Panc1 (cell line): ENCODE data around the gene LDB3. TPM values are rescaled to one million over a fixed set of nuclear protein-coding genes. Genes with fewer than 3 reads are reported as not detected.

Experiments
- ATAC-seq: fragments of 200-7000 bp; cut with Tn5 transposase; 2 replicates; pipeline ENCODE4 v1.9.1; 2020; ENCODE audit warnings: mild to moderate bottlenecking, moderate library complexity
- BruUV-seq: library from RNA; stranded (reverse); fragments of 400-500 nt; replicated peaks from 2 replicates; lab custom pipeline; 2021; lab: Mats Ljungman, UMichigan
- CTCF ChIA-PET: fragments of 300-600 bp; sonication (Branson Sonifier 250); formaldehyde crosslinking; loops from one replicate; lab custom pipeline; 2022; ENCODE audit warnings: antibody characterized with exemption; lab: Charles Lee
- POLR2A ChIA-PET: fragments of 300-600 bp; sonication (Branson Sonifier 250); formaldehyde crosslinking; loops from one replicate; lab custom pipeline; 2022; ENCODE audit warnings: antibody characterized with exemption; lab: Charles Lee
- DNase-seq: peaks from one replicate; pipeline ENCODE4 v3.0.0-alpha.2; 2010; ENCODE audit warnings: low read depth, low spot score
- H3K27ac ChIP-seq: 2 replicates; pipeline ENCODE4 v1.5.1; 2011; ENCODE audit warnings: mild to moderate bottlenecking, low read length, inconsistent platforms
- H3K27me3 ChIP-seq: fragments of 200-500 bp; sonication (Bioruptor generic); 2 replicates; pipeline ENCODE4 v1.6.0; 2014; ENCODE audit warnings: low read length, inconsistent platforms; ENCODE audit not compliant: control insufficient read depth, insufficient read depth
- H3K36me3 ChIP-seq: fragments of 200-500 bp; sonication (Bioruptor generic); 2 replicates; pipeline ENCODE4 v1.5.1; 2014; ENCODE audit warnings: inconsistent platforms, mild to moderate bottlenecking, low read length, moderate library complexity; ENCODE audit not compliant: control insufficient read depth, insufficient read depth
- H3K4me1 ChIP-seq: 2 replicates; pipeline ENCODE4 v1.5.1; 2011; ENCODE audit warnings: inconsistent platforms, mild to moderate bottlenecking, low read length, moderate library complexity; ENCODE audit not compliant: control insufficient read depth, insufficient read depth
- H3K4me3 ChIP-seq, 2 experiments: 2 replicates each; pipeline ENCODE4 v1.5.1; 2011 to 2012; ENCODE audit warnings: low read depth in 2 of 2, low read length in 2 of 2, mild to moderate bottlenecking in 2 of 2, inconsistent platforms in 1 of 2, moderate library complexity in 1 of 2
- H3K9me3 ChIP-seq: fragments of 200-500 bp; sonication (Bioruptor generic); 2 replicates; pipeline ENCODE4 v1.5.1; 2014; ENCODE audit warnings: low read depth, mild to moderate bottlenecking, inconsistent platforms, low read length, moderate library complexity; ENCODE audit not compliant: control insufficient read depth, insufficient read depth
- POLR2AphosphoS5 ChIP-seq: IDR thresholded peaks from 2 replicates; pipeline ENCODE4 v1.6.1; 2012; ENCODE audit warnings: mild to moderate bottlenecking, low read depth, low read length, moderate library complexity
- SIN3A ChIP-seq: IDR thresholded peaks from 2 replicates; pipeline ENCODE4 v1.6.1; 2012; ENCODE audit warnings: low read depth, mild to moderate bottlenecking, low read length, moderate library complexity, borderline replicate concordance; ENCODE audit not compliant: insufficient read depth
- TCF7L2 ChIP-seq: IDR thresholded peaks from 2 replicates; pipeline ENCODE4 v1.6.1; 2011; ENCODE audit warnings: mild to moderate bottlenecking, low read depth, low read length, inconsistent platforms
- in situ Hi-C: cut with HindIII; loops from 2 replicates; pipeline ENCODE4 v1.10.0; 2016; ENCODE audit warnings: low sequenced_read_pairs, low pct_unique_long_range_greater_than_20kb
- intact Hi-C: fragments of 100-400 bp; cut with micrococcal nuclease; formaldehyde crosslinking; loops from one replicate; pipeline ENCODE4 v1.10.0; 2022; ENCODE audit not compliant: unreplicated experiment
- total RNA-seq: library from RNA; stranded (reverse); gene quantifications from one replicate; pipeline ENCODE4 v1.2.1, GENCODE V29; 2021; ENCODE audit not compliant: unreplicated experiment
- TF ChIP-seq, protein P1 (sequence below): fragments of 450-650 bp; IDR thresholded peaks from 2 replicates; pipeline ENCODE4 v1.5.1; 2017; ENCODE audit warnings: mild to moderate bottlenecking
- TF ChIP-seq, protein P2 (sequence below), 2 experiments: IDR thresholded peaks; 2 replicates each; pipeline ENCODE4 v1.6.1; 2011 to 2012; ENCODE audit warnings: low read depth in 2 of 2, control low read depth in 1 of 2, low read length in 1 of 2, mild to moderate bottlenecking in 1 of 2, moderate library complexity in 1 of 2; ENCODE audit not compliant: insufficient read depth in 1 of 2

Gene LDB3
- total RNA-seq, 1 experiment from 2014 or later: 0.15 TPM

DNA sequence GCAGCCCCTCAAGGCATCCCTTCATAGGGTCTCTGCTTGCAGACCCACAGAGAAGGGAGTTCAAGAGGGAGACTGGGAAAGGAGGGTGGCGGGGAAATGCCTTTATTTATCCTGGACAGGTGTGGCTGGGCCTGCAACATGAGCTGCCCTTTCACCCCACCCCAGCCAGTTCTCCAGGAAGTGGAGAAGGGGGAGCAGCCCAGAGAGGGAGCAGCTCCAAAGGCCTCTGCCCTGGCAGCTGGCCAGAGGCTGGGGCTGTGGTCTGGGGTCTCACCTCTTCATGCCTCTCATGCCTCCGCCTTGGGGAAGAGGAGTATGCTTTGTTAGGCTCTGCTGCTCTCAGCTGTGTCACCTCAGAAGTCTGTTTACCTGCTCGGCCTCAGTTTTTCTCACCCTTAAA lies 3.1 kb downstream of the LDB3 start:
- POLR2A ChIA-PET: interaction anchor here (1.0 kb wide), 1 partner anchor 13 kb away, joined by 3 read pairs; no protein-coding TSS in a partner anchor
- Histone ChIP-seq H3K27me3 (no peaks in the 10 kb centered on the region), H3K4me1 (peaks cover 4% of the 10 kb centered on the region), H3K4me3 (no peak overlapping the region), H3K36me3 (no peaks in the 10 kb centered on the region), H3K27ac (no peak overlapping the region), H3K9me3 (no peaks in the 10 kb centered on the region)
- no peak for DNase-seq
- BruUV-seq: no TSS peak
- TF ChIP-seq, protein P1, sequence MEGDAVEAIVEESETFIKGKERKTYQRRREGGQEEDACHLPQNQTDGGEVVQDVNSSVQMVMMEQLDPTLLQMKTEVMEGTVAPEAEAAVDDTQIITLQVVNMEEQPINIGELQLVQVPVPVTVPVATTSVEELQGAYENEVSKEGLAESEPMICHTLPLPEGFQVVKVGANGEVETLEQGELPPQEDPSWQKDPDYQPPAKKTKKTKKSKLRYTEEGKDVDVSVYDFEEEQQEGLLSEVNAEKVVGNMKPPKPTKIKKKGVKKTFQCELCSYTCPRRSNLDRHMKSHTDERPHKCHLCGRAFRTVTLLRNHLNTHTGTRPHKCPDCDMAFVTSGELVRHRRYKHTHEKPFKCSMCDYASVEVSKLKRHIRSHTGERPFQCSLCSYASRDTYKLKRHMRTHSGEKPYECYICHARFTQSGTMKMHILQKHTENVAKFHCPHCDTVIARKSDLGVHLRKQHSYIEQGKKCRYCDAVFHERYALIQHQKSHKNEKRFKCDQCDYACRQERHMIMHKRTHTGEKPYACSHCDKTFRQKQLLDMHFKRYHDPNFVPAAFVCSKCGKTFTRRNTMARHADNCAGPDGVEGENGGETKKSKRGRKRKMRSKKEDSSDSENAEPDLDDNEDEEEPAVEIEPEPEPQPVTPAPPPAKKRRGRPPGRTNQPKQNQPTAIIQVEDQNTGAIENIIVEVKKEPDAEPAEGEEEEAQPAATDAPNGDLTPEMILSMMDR: no peak
- TF ChIP-seq TCF7L2 (no peak), SIN3A (no peak), POLR2AphosphoS5 (no peak)
- TF ChIP-seq, protein P2, sequence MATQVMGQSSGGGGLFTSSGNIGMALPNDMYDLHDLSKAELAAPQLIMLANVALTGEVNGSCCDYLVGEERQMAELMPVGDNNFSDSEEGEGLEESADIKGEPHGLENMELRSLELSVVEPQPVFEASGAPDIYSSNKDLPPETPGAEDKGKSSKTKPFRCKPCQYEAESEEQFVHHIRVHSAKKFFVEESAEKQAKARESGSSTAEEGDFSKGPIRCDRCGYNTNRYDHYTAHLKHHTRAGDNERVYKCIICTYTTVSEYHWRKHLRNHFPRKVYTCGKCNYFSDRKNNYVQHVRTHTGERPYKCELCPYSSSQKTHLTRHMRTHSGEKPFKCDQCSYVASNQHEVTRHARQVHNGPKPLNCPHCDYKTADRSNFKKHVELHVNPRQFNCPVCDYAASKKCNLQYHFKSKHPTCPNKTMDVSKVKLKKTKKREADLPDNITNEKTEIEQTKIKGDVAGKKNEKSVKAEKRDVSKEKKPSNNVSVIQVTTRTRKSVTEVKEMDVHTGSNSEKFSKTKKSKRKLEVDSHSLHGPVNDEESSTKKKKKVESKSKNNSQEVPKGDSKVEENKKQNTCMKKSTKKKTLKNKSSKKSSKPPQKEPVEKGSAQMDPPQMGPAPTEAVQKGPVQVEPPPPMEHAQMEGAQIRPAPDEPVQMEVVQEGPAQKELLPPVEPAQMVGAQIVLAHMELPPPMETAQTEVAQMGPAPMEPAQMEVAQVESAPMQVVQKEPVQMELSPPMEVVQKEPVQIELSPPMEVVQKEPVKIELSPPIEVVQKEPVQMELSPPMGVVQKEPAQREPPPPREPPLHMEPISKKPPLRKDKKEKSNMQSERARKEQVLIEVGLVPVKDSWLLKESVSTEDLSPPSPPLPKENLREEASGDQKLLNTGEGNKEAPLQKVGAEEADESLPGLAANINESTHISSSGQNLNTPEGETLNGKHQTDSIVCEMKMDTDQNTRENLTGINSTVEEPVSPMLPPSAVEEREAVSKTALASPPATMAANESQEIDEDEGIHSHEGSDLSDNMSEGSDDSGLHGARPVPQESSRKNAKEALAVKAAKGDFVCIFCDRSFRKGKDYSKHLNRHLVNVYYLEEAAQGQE (IDR thresholded peaks at IDR 0.05; ENCODE audit: insufficient read depth in 1 of 2, low read depth in 2 of 2, low read length in 1 of 2): no peak
- intact Hi-C loops: no loop called here
- no peak for ATAC-seq
- CTCF ChIA-PET: no interaction called here
- in situ Hi-C loops: no loop called here

DNA sequence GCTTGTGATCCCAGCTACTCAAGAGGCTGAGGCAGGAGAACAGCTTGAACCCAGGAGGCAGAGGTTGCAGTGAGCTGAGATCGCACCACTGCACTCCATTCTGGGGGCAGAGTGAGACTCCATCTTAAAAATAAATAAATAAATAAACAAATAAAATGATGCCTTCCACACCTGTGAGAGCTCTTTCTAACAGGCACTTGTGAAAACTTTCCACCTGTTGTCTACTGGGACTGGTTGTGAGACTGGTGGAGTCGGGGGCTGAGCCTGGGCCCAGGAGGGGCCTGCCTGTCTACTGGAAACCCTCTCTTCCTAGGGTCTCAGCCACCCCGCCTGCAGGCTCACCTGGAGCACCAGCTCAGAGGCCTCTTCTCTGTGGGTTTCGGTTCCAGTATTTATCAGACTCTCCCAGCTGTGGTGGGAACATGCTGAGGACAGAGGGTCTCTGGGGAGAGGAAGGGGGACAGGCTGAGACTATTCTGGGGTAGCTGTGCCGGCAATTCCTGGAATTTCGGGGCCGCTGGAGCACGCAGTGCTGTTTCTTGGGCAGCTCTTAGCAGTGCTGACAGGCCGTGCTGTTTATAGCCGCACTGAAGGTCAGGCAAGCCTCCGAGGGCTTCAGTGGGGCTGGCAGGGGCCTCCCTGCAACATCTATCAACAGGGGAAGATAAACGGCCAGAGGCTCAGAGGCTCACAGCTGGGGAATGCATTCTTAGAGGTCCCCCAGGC lies 3.8 kb downstream of the LDB3 start:
- H3K36me3 ChIP-seq: no peaks in the 10 kb centered on the region
- intact Hi-C loops: no loop called here
- no peaks in the 10 kb centered on the region for H3K27me3 ChIP-seq
- DNase-seq (no peak), ATAC-seq (0 out of 2 replicates have a peak, but pooled peaks have one; percentile 10)
- no peaks in the 10 kb centered on the region for H3K9me3 ChIP-seq
- ChIA-PET POLR2A (interaction anchor here (1.0 kb wide), 1 partner anchor 14 kb away, joined by 3 read pairs; no protein-coding TSS in a partner anchor), CTCF (interaction anchor here (0.6 to 0.7 kb wide), 2 partner anchors 13 to 87 kb away, joined by 4 to 5 read pairs; no protein-coding TSS in a partner anchor)
- TF ChIP-seq, protein P2 (IDR thresholded peaks at IDR 0.05; ENCODE audit: insufficient read depth in 1 of 2, low read depth in 2 of 2, low read length in 1 of 2): no peak
- TF ChIP-seq, protein P1: no peak
- TF ChIP-seq TCF7L2 (no peak), POLR2AphosphoS5 (no peak), SIN3A (no peak)
- peaks cover 4% of the 10 kb centered on the region for H3K4me1 ChIP-seq
- in situ Hi-C loops: no loop called here
- no TSS peak for BruUV-seq
- H3K4me3 ChIP-seq: no peak overlapping the region
- no peak overlapping the region for H3K27ac ChIP-seq
